ENCODE results near the gene HSD17B12. TPM values are rescaled to one million over a fixed set of nuclear protein-coding genes. Genes with fewer than 3 reads are reported as not detected.

The HSD17B12 gene
- total RNA-seq, 1 experiment from 2014 or later: 106 TPM

- Histone ChIP-seq H3K4me1 (ENCODE audit: control insufficient read depth, insufficient read depth, low read length) (no peaks in the 10 kb centered on the region), H3K4me3 (ENCODE audit: low read depth in 2 of 2, low read length in 2 of 2) (no peak overlapping the region), H3K27ac (ENCODE audit: low read length) (no peak overlapping the region), H3K27me3 (ENCODE audit: control insufficient read depth, insufficient read depth, low read length) (no peaks in the 10 kb centered on the region), H3K36me3 (ENCODE audit: control insufficient read depth, insufficient read depth, low read length) (no peaks in the 10 kb centered on the region), H3K9me3 (ENCODE audit: control insufficient read depth, insufficient read depth, low read depth, low read length) (peaks cover 4% of the 10 kb centered on the region; the same call in 1 of the 2 replicates)
- no TSS peak for BruUV-seq (replicated peaks)
- no peak for TF ChIP-seq TCF7L2 (IDR thresholded peaks at IDR 0.05; ENCODE audit: low read depth, low read length)
- TF ChIP-seq CTCF (IDR thresholded peaks at IDR 0.05): no peak
- no peak for TF ChIP-seq SIN3A (IDR thresholded peaks at IDR 0.05; ENCODE audit: borderline replicate concordance, insufficient read depth, low read depth, low read length)
- no peak for TF ChIP-seq POLR2AphosphoS5 (IDR thresholded peaks at IDR 0.05; ENCODE audit: low read depth, low read length)
- TF ChIP-seq REST (IDR thresholded peaks at IDR 0.05; ENCODE audit: insufficient read depth in 1 of 2, low read depth in 2 of 2, low read length in 1 of 2): no peak
- intact Hi-C loops (cut with micrococcal nuclease; ENCODE audit: unreplicated experiment) (no loop called here), in situ Hi-C loops (cut with HindIII; ENCODE audit: low pct_unique_long_range_greater_than_20kb, low sequenced_read_pairs) (no loop called here)
- no peak for DNase-seq (ENCODE audit: low read depth, low spot score)
- POLR2A ChIA-PET: no interaction called here
- ATAC-seq: no peak
- CTCF ChIA-PET: no interaction called here
These were observed 94.2 kb downstream of the HSD17B12 start for GRCh38 chr11:43774786-43775185.

GRCh38 chr11:43779306-43779705 is 98.8 kb downstream of the HSD17B12 start:
- intact Hi-C loops (cut with micrococcal nuclease; ENCODE audit: unreplicated experiment) (no loop called here), in situ Hi-C loops (cut with HindIII; ENCODE audit: low pct_unique_long_range_greater_than_20kb, low sequenced_read_pairs) (no loop called here)
- ATAC-seq (no peak), DNase-seq (ENCODE audit: low read depth, low spot score) (no peak)
- Histone ChIP-seq H3K4me1 (ENCODE audit: control insufficient read depth, insufficient read depth, low read length) (no peaks in the 10 kb centered on the region), H3K9me3 (ENCODE audit: control insufficient read depth, insufficient read depth, low read depth, low read length) (peaks cover 10% of the 10 kb centered on the region; the same call in 1 of the 2 replicates), H3K27me3 (ENCODE audit: control insufficient read depth, insufficient read depth, low read length) (no peaks in the 10 kb centered on the region), H3K36me3 (ENCODE audit: control insufficient read depth, insufficient read depth, low read length) (no peaks in the 10 kb centered on the region; the same call in 1 of the 2 replicates), H3K4me3 (ENCODE audit: low read depth in 2 of 2, low read length in 2 of 2) (no peak overlapping the region), H3K27ac (ENCODE audit: low read length) (no peak overlapping the region)
- TF ChIP-seq REST (IDR thresholded peaks at IDR 0.05; ENCODE audit: insufficient read depth in 1 of 2, low read depth in 2 of 2, low read length in 1 of 2) (no peak), TCF7L2 (IDR thresholded peaks at IDR 0.05; ENCODE audit: low read depth, low read length) (no peak), CTCF (IDR thresholded peaks at IDR 0.05) (no peak)
- no TSS peak for BruUV-seq (replicated peaks)
- POLR2A ChIA-PET: no interaction called here
- CTCF ChIA-PET: no interaction called here

Data from Panc1 (cell line).